GM12878 (cell line): ENCODE measurements around the gene KCNK1. TPM values are rescaled to one million over a fixed set of nuclear protein-coding genes. Genes with fewer than 3 reads are reported as not detected.

Experiments
- ATAC-seq: fragments of 200-7000 bp; cut with Tn5 transposase; 3 replicates; pipeline ENCODE4 v1.9.1; 2020; ENCODE audit warnings: mild to moderate bottlenecking, moderate library complexity
- BruUV-seq: library from RNA; stranded (reverse); fragments of 400-500 nt; replicated peaks from 2 replicates; lab custom pipeline; 2021; lab: Mats Ljungman, UMichigan
- CTCF ChIA-PET: fragments of 300-600 bp; sonication (Branson Sonifier 250); formaldehyde crosslinking; extraction: SDS; loops from one replicate; lab custom pipeline; 2021; ENCODE audit warnings: inconsistent platforms; lab: Yijun Ruan, JAX
- POLR2A ChIA-PET: fragments of 350-600 bp; formaldehyde crosslinking; extraction: SDS; loops from one replicate; lab custom pipeline; 2021; ENCODE audit warnings: inconsistent platforms; lab: Charles Lee
- RAD21 ChIA-PET: fragments of 300-600 bp; sonication (Branson Sonifier 250); formaldehyde crosslinking; loops from one replicate; lab custom pipeline; 2023; ENCODE audit warnings: antibody characterized with exemption; ENCODE audit not compliant: unreplicated experiment; lab: Charles Lee
- SMC1A ChIA-PET: fragments of 300-600 bp; sonication (Branson Sonifier 250); formaldehyde crosslinking; loops from one replicate; lab custom pipeline; 2023; ENCODE audit not compliant: unreplicated experiment, uncharacterized antibody; lab: Charles Lee
- DNase-seq: peaks from one replicate; pipeline ENCODE4 v3.0.0-alpha.2; 2011; ENCODE audit warnings: low read depth, low spot score
- FAIRE-seq: peaks from 3 replicates; lab custom pipeline; 2011; peaks lifted over from hg19 to GRCh38; lab: Jason Lieb, UNC
- H2AFZ ChIP-seq: 2 replicates; pipeline ENCODE4 v1.6.0; 2011; ENCODE audit warnings: low read depth, low read length, control low read depth; ENCODE audit not compliant: control insufficient read depth
- H3K27ac ChIP-seq: 2 replicates; pipeline ENCODE4 v1.5.1; 2011; ENCODE audit warnings: control low read depth; ENCODE audit not compliant: control insufficient read depth, insufficient read depth
- H3K27me3 ChIP-seq, 2 experiments: replicated peaks in 1 of 2; 2 replicates each; pipeline versions ENCODE4 v1.6.0 to v1.6.1; 2011; ENCODE audit warnings: low read length in 1 of 2; ENCODE audit not compliant: control insufficient read depth in 2 of 2, insufficient read depth in 2 of 2
- H3K36me3 ChIP-seq, 2 experiments: 2 replicates each; pipeline ENCODE4 v1.5.1; 2011; ENCODE audit warnings: low read length in 1 of 2; ENCODE audit not compliant: control insufficient read depth in 2 of 2, insufficient read depth in 2 of 2
- H3K4me1 ChIP-seq: 2 replicates; pipeline ENCODE4 v1.6.1; 2011; ENCODE audit warnings: mild to moderate bottlenecking, low read length, moderate library complexity, mixed read lengths; ENCODE audit not compliant: control insufficient read depth, insufficient read depth
- H3K4me2 ChIP-seq: 2 replicates; pipeline ENCODE4 v1.6.0; 2011; ENCODE audit warnings: control low read depth; ENCODE audit not compliant: control insufficient read depth, insufficient read depth
- H3K4me3 ChIP-seq: fragments of 200-600 bp; sonication (generic); 2 replicates; pipeline ENCODE4 v1.5.1; 2016
- H3K79me2 ChIP-seq: 2 replicates; pipeline ENCODE4 v1.6.0; 2011; ENCODE audit warnings: low read length; ENCODE audit not compliant: control insufficient read depth, insufficient read depth
- H3K9ac ChIP-seq: 2 replicates; pipeline ENCODE4 v1.8.0; 2011; ENCODE audit warnings: low read length, control low read depth, mixed read lengths; ENCODE audit not compliant: control insufficient read depth, insufficient read depth
- H3K9me3 ChIP-seq: replicated peaks from 3 replicates; pipeline ENCODE4 v1.5.1; 2011; ENCODE audit warnings: mild to moderate bottlenecking, low read length; ENCODE audit not compliant: control insufficient read depth, insufficient read depth
- H4K20me1 ChIP-seq: 2 replicates; pipeline ENCODE4 v1.6.0; 2011; ENCODE audit not compliant: control insufficient read depth, insufficient read depth
- DPF2 ChIP-seq: fragments of 450-650 bp; IDR thresholded peaks from 2 replicates; pipeline ENCODE4 v1.6.1; 2017; ENCODE audit warnings: mild to moderate bottlenecking
- FOS ChIP-seq: IDR thresholded peaks from 3 replicates; pipeline ENCODE4 v1.6.1; 2011; ENCODE audit warnings: borderline replicate concordance; ENCODE audit not compliant: insufficient read length; ENCODE audit errors: extremely low read depth
- GATAD2B ChIP-seq: fragments of 450-650 bp; conservative IDR thresholded peaks from 2 replicates; pipeline ENCODE4 v1.6.1; 2017; ENCODE audit warnings: low read depth, mild to moderate bottlenecking, moderate library complexity
- HDAC2 ChIP-seq: fragments of 200-600 bp; sonication (generic); IDR thresholded peaks from 2 replicates; pipeline ENCODE4 v1.6.1; 2017
- IKZF1 ChIP-seq: fragments of 450-650 bp; conservative IDR thresholded peaks from 2 replicates; pipeline ENCODE4 v1.6.1; 2017; ENCODE audit warnings: antibody characterized with exemption, mild to moderate bottlenecking
- IRF4 ChIP-seq: IDR thresholded peaks from 2 replicates; pipeline ENCODE4 v1.6.1; 2011; ENCODE audit warnings: low read depth, low read length
- SIX5 ChIP-seq: IDR thresholded peaks from 2 replicates; pipeline ENCODE4 v1.6.1; 2011; ENCODE audit warnings: mild to moderate bottlenecking, low read depth, low read length, moderate library complexity; ENCODE audit not compliant: severe bottlenecking
- SMAD1 ChIP-seq: fragments of 450-650 bp; IDR thresholded peaks from 2 replicates; pipeline ENCODE4 v1.6.1; 2018; ENCODE audit warnings: mild to moderate bottlenecking, low read depth; ENCODE audit not compliant: partially characterized antibody
- SMAD5 ChIP-seq: IDR thresholded peaks from 2 replicates; pipeline ENCODE4 v1.6.1; 2016; ENCODE audit warnings: antibody characterized with exemption, low read depth
- SPI1 ChIP-seq: IDR thresholded peaks from 2 replicates; pipeline ENCODE4 v1.6.1; 2011; ENCODE audit warnings: low read depth, mild to moderate bottlenecking, low read length, moderate library complexity, borderline replicate concordance; ENCODE audit not compliant: insufficient read depth
- SREBF2 ChIP-seq: IDR thresholded peaks from 2 replicates; pipeline ENCODE4 v1.6.1; 2012; ENCODE audit warnings: mild to moderate bottlenecking, low read length
- ZNF207 ChIP-seq: fragments of 450-650 bp; IDR thresholded peaks from 2 replicates; pipeline ENCODE4 v1.6.1; 2014; ENCODE audit warnings: antibody characterized with exemption, mild to moderate bottlenecking, borderline replicate concordance
- ZNF24 ChIP-seq: fragments of 450-650 bp; IDR thresholded peaks from 2 replicates; pipeline ENCODE4 v1.6.1; 2017; ENCODE audit warnings: antibody characterized with exemption, mild to moderate bottlenecking
- ZSCAN29 ChIP-seq: fragments of 450-650 bp; IDR thresholded peaks from 2 replicates; pipeline ENCODE4 v1.6.1; 2017; ENCODE audit warnings: mild to moderate bottlenecking, moderate library complexity
- WGBS: methylation state at CpG from one replicate; pipeline ENCODE4 v1.1.6; 2016; ENCODE audit warnings: low lambda C conversion rate; ENCODE audit not compliant: insufficient replicate concordance, insufficient coverage; ENCODE audit errors: missing lambda C conversion rate; 5-methylcytosine and 5-hydroxymethylcytosine counted together
- in situ Hi-C: fragments of 300-500 bp; cut with MboI; formaldehyde crosslinking; loops from 9 replicates; pipeline ENCODE4 v1.14.3; 2018; ENCODE audit warnings: mixed read lengths
- intact Hi-C: fragments of 100-400 bp; cut with micrococcal nuclease; formaldehyde crosslinking; loops from one replicate; pipeline ENCODE4 v1.14.2; 2022; ENCODE audit not compliant: unreplicated experiment
- polyA plus RNA-seq, 11 experiments: library from polyadenylated mRNA; depleted of rRNA in 4 of 11; unstranded in 6 of 11; stranded (reverse) in 5 of 11; fragments of >200 nt; fragmentation: Nextera tagmentation in 4 of 11; fragmentation: Illumina TruSeq in 1 of 11; extraction: Ambion mirVana in 4 of 11; extraction: Trizol in 1 of 11; gene quantifications; 1 replicate in 1 of 11; 2 replicates in 10 of 11; pipeline versions ENCODE4 v1.2.1 to v1.2.3, GENCODE V29; 2011 to 2016; ENCODE audit warnings: inconsistent platforms in 2 of 11, missing spikeins in 2 of 11, low read depth in 1 of 11
- total RNA-seq, 4 experiments: library from RNA; depleted of rRNA in 3 of 4; stranded (reverse); fragments of >200 nt in 3 of 4; fragmentation: Illumina TruSeq in 1 of 4; extraction: Trizol in 1 of 4; gene quantifications; 2 replicates each; pipeline versions ENCODE4 v1.2.1 to v1.2.3, GENCODE V29; 2013 to 2021
- TF ChIP-seq, protein P1 (sequence below): fragments of 450-650 bp; IDR thresholded peaks from 2 replicates; pipeline ENCODE4 v1.6.1; 2017; ENCODE audit warnings: mild to moderate bottlenecking
- TF ChIP-seq, protein P2 (sequence below): fragments of 450-650 bp; IDR thresholded peaks from 2 replicates; pipeline ENCODE4 v1.6.1; 2017; ENCODE audit warnings: mild to moderate bottlenecking, low read depth, inconsistent platforms; ENCODE audit not compliant: poor library complexity, severe bottlenecking

KCNK1 gene
- total and polyA plus RNA-seq, 10 of the 15 experiments (the other 5 are each of a cell fraction or from before 2014, with no cell fraction given), result 9.4 to 27.6 (median 15.1) TPM

DNA sequence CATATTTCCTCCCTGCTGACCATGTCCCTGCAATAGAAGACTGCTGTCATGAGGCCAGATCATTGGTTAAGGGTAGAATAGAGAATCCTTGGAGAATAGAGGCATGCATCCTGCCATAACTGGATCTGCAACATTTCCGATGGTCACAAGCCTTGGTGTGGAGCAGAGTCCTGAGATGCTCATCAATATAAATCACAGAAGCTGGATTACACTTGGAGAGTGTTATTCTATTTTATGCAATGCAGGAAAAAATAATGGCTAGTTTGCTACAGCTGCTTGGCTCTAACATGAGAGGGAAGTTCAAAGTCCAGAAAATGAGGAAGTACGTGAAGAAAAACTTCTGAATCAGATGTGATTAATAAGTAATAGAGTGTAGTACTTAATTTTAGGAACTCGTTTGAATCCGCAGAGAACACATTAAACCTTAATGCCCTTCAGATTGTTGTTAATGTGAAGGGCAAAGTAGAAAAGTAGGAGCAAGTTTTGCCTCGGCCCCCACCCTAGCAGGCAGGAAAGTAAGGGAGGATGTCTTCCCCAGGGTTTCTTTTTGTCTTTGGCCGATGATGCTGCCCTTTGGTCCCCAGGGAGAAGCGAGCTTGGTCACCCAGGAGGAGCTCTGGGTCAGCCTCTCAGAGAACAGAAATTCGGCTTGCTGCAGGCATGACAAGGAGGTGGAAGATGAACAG is 59.5 kb downstream of the KCNK1 start:
- intact Hi-C loops (loop anchor here (1.0 to 2.0 kb wide), 3 partner anchors 57 to 233 kb away; no protein-coding TSS in a partner anchor), in situ Hi-C loops (no loop called here)
- H3K36me3 ChIP-seq, result peaks cover 0 to 4% of the 10 kb centered on the region in 2 experiments; a peak in 3 of 4 replicates
- DNase-seq (peak; percentile 41), ATAC-seq (peak; percentile 66), FAIRE-seq (no peak)
- ChIA-PET RAD21 (interaction anchor here (0.9 to 4.8 kb wide), 23 partner anchors 9 to 232 kb away, joined by 3 to 69 read pairs (median 5); partner anchors contain the start of gene KCNK1), SMC1A (interaction anchor here (0.9 to 3.2 kb wide), 25 partner anchors 8 to 232 kb away, joined by 3 to 39 read pairs (median 6); partner anchors contain the start of gene KCNK1), POLR2A (interaction anchor here (0.7 to 3.6 kb wide), 13 partner anchors 10 to 206 kb away, joined by 3 to 13 read pairs (median 6); partner anchors contain the start of gene KCNK1), CTCF (interaction anchor here (0.7 to 2.8 kb wide), 7 partner anchors 10 to 232 kb away, joined by 3 to 14 read pairs (median 7); no protein-coding TSS in a partner anchor)
- peak overlapping the region; percentile 26; the same call in 1 of the 2 replicates for H3K4me2 ChIP-seq
- peaks cover 19% of the 10 kb centered on the region for H3K4me1 ChIP-seq
- peak overlapping the region; percentile 44 for H2AFZ ChIP-seq
- peak overlapping the region; percentile 56 for H3K27ac ChIP-seq
- H4K20me1 ChIP-seq, result no peaks in the 10 kb centered on the region
- no peaks in the 10 kb centered on the region for H3K79me2 ChIP-seq
- H3K9ac ChIP-seq, result peak overlapping the region; percentile 46; the same call in 1 of the 2 replicates
- no peaks in the 10 kb centered on the region for H3K27me3 ChIP-seq
- H3K4me3 ChIP-seq, result no peak overlapping the region
- WGBS, result 18% methylated on average over 8 of the region's 8 CpGs
- BruUV-seq, result no TSS peak
- peaks cover 5% of the 10 kb centered on the region; the same call in 2 of the 3 replicates for H3K9me3 ChIP-seq
- TF ChIP-seq SIX5, result no peak
- TF ChIP-seq, protein P1, sequence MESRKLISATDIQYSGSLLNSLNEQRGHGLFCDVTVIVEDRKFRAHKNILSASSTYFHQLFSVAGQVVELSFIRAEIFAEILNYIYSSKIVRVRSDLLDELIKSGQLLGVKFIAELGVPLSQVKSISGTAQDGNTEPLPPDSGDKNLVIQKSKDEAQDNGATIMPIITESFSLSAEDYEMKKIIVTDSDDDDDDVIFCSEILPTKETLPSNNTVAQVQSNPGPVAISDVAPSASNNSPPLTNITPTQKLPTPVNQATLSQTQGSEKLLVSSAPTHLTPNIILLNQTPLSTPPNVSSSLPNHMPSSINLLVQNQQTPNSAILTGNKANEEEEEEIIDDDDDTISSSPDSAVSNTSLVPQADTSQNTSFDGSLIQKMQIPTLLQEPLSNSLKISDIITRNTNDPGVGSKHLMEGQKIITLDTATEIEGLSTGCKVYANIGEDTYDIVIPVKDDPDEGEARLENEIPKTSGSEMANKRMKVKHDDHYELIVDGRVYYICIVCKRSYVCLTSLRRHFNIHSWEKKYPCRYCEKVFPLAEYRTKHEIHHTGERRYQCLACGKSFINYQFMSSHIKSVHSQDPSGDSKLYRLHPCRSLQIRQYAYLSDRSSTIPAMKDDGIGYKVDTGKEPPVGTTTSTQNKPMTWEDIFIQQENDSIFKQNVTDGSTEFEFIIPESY, result no peak
- peak; percentile 75 for TF ChIP-seq IKZF1
- TF ChIP-seq IRF4, result no peak
- TF ChIP-seq FOS, result no peak
- TF ChIP-seq ZNF207, result no peak
- TF ChIP-seq ZSCAN29, result no peak
- TF ChIP-seq ZNF24, result no peak
- no peak for TF ChIP-seq SMAD5
- no peak for TF ChIP-seq SREBF2
- TF ChIP-seq, protein P2, sequence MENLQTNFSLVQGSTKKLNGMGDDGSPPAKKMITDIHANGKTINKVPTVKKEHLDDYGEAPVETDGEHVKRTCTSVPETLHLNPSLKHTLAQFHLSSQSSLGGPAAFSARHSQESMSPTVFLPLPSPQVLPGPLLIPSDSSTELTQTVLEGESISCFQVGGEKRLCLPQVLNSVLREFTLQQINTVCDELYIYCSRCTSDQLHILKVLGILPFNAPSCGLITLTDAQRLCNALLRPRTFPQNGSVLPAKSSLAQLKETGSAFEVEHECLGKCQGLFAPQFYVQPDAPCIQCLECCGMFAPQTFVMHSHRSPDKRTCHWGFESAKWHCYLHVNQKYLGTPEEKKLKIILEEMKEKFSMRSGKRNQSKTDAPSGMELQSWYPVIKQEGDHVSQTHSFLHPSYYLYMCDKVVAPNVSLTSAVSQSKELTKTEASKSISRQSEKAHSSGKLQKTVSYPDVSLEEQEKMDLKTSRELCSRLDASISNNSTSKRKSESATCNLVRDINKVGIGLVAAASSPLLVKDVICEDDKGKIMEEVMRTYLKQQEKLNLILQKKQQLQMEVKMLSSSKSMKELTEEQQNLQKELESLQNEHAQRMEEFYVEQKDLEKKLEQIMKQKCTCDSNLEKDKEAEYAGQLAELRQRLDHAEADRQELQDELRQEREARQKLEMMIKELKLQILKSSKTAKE, result no peak
- peak; percentile 20 for TF ChIP-seq SMAD1
- TF ChIP-seq GATAD2B, result peak; percentile 73; the same call in 1 of the 2 replicates
- TF ChIP-seq DPF2, result peak; percentile 93
- TF ChIP-seq HDAC2, result no peak
- peak; percentile 62; the same call in 1 of the 2 replicates for TF ChIP-seq SPI1
